HepG2 (cell line): ENCODE measurements around the gene NOS1. TPM values are rescaled to one million over a fixed set of nuclear protein-coding genes. Genes with fewer than 3 reads are reported as not detected.

Experiments
- TFAP4 ChIP-seq: sonication (generic); IDR thresholded peaks from 2 replicates; pipeline ENCODE4 v1.6.1; 2016; ENCODE audit warnings: low read depth, borderline replicate concordance
- YEATS2 ChIP-seq: sonication (generic); formaldehyde crosslinking; IDR thresholded peaks from 2 replicates; pipeline ENCODE4 v1.4.0; 2020; ENCODE audit warnings: missing genetic modification reagents, borderline replicate concordance
- ZNF552 ChIP-seq: sonication (generic); formaldehyde crosslinking; IDR thresholded peaks from 2 replicates; pipeline ENCODE4 v1.9.0; 2022; ENCODE audit warnings: missing genetic modification reagents, mild to moderate bottlenecking, borderline replicate concordance
- ZNF605 ChIP-seq: sonication (generic); formaldehyde crosslinking; IDR thresholded peaks from 2 replicates; pipeline ENCODE4 v1.8.0; 2022; ENCODE audit warnings: mild to moderate bottlenecking, missing genetic modification reagents
- ZNF788 ChIP-seq: sonication (generic); formaldehyde crosslinking; IDR thresholded peaks from 2 replicates; pipeline ENCODE4 v1.5.0; 2020; ENCODE audit warnings: mild to moderate bottlenecking, missing genetic modification reagents, borderline replicate concordance
- polyA plus RNA-seq, 8 experiments: library from polyadenylated mRNA; depleted of rRNA in 3 of 8; stranded (reverse) in 7 of 8; unstranded in 1 of 8; fragments of >200 nt; fragmentation: Illumina TruSeq in 4 of 8; extraction: Trizol in 4 of 8; gene quantifications; 2 replicates each; pipeline versions ENCODE4 v1.2.1 to v1.2.3, GENCODE V29; 2011 to 2016; ENCODE audit warnings: low read depth in 4 of 8, missing spikeins in 1 of 8, mixed read lengths in 1 of 8; ENCODE audit not compliant: insufficient read depth in 1 of 8
- total RNA-seq, 5 experiments: library from RNA; depleted of rRNA; stranded (reverse); fragments of >200 nt; fragmentation: Illumina TruSeq; extraction: Trizol; gene quantifications; 2 replicates each; pipeline ENCODE4 v1.2.3, GENCODE V29; 2016; ENCODE audit warnings: low read depth in 1 of 5
- TF ChIP-seq, protein P1 (sequence below): sonication (generic); formaldehyde crosslinking; IDR thresholded peaks from 2 replicates; pipeline ENCODE4 v1.5.0; 2020; ENCODE audit warnings: mild to moderate bottlenecking, missing genetic modification reagents
- TF ChIP-seq, protein P2 (sequence below): sonication (generic); formaldehyde crosslinking; IDR thresholded peaks from 2 replicates; pipeline ENCODE4 v1.4.0; 2020; ENCODE audit warnings: mild to moderate bottlenecking, missing genetic modification reagents, borderline replicate concordance

The NOS1 gene
- total and polyA plus RNA-seq, 2 of the 13 experiments (the other 11 are each of a cell fraction or from before 2014, with no cell fraction given), result not detected

DNA sequence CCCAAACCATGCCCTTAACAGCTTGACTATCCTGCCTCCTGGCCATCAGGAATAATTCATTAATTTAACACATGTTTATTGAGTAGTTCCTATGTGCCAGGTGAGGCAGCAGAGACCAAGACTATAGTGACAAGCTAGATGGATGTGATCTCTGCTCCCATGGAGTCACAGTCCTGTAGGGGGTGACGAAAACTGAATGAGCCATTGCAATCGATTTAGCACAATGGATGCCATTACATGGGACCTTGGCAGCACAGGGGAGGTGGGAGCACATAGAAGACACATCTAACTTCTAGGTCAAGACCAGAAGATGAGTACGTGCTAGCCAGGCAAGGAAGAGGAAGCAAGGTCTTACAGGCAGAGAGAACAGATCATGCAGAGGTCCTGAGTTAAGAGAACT is 68.7 kb downstream of the NOS1 start (continued):
- TF ChIP-seq ZNF788 (CRISPR knock-in tag), result no peak
- TF ChIP-seq, protein P1, sequence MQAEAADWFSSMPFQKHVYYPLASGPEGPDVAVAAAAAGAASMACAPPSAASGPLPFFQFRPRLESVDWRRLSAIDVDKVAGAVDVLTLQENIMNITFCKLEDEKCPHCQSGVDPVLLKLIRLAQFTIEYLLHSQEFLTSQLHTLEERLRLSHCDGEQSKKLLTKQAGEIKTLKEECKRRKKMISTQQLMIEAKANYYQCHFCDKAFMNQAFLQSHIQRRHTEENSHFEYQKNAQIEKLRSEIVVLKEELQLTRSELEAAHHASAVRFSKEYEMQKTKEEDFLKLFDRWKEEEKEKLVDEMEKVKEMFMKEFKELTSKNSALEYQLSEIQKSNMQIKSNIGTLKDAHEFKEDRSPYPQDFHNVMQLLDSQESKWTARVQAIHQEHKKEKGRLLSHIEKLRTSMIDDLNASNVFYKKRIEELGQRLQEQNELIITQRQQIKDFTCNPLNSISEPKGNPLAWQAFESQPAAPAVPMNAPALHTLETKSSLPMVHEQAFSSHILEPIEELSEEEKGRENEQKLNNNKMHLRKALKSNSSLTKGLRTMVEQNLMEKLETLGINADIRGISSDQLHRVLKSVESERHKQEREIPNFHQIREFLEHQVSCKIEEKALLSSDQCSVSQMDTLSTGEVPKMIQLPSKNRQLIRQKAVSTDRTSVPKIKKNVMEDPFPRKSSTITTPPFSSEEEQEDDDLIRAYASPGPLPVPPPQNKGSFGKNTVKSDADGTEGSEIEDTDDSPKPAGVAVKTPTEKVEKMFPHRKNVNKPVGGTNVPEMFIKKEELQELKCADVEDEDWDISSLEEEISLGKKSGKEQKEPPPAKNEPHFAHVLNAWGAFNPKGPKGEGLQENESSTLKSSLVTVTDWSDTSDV, result no peak
- TF ChIP-seq, protein P2, sequence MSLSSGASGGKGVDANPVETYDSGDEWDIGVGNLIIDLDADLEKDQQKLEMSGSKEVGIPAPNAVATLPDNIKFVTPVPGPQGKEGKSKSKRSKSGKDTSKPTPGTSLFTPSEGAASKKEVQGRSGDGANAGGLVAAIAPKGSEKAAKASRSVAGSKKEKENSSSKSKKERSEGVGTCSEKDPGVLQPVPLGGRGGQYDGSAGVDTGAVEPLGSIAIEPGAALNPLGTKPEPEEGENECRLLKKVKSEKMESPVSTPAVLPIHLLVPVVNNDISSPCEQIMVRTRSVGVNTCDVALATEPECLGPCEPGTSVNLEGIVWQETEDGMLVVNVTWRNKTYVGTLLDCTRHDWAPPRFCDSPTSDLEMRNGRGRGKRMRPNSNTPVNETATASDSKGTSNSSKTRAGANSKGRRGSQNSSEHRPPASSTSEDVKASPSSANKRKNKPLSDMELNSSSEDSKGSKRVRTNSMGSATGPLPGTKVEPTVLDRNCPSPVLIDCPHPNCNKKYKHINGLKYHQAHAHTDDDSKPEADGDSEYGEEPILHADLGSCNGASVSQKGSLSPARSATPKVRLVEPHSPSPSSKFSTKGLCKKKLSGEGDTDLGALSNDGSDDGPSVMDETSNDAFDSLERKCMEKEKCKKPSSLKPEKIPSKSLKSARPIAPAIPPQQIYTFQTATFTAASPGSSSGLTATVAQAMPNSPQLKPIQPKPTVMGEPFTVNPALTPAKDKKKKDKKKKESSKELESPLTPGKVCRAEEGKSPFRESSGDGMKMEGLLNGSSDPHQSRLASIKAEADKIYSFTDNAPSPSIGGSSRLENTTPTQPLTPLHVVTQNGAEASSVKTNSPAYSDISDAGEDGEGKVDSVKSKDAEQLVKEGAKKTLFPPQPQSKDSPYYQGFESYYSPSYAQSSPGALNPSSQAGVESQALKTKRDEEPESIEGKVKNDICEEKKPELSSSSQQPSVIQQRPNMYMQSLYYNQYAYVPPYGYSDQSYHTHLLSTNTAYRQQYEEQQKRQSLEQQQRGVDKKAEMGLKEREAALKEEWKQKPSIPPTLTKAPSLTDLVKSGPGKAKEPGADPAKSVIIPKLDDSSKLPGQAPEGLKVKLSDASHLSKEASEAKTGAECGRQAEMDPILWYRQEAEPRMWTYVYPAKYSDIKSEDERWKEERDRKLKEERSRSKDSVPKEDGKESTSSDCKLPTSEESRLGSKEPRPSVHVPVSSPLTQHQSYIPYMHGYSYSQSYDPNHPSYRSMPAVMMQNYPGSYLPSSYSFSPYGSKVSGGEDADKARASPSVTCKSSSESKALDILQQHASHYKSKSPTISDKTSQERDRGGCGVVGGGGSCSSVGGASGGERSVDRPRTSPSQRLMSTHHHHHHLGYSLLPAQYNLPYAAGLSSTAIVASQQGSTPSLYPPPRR (CRISPR knock-in tag), result no peak
- no peak for TF ChIP-seq YEATS2 (CRISPR knock-in tag)
- TF ChIP-seq ZNF552, result no peak
- no peak for TF ChIP-seq ZNF605 (CRISPR knock-in tag)
- TF ChIP-seq TFAP4, result no peak
